ENCODE measurements around the gene B4GALT6. TPM values are rescaled to one million over a fixed set of nuclear protein-coding genes. Genes with fewer than 3 reads are reported as not detected.

Gene B4GALT6
- total RNA-seq, 1 donor from 2014 or later, result 16.3 TPM

DNA sequence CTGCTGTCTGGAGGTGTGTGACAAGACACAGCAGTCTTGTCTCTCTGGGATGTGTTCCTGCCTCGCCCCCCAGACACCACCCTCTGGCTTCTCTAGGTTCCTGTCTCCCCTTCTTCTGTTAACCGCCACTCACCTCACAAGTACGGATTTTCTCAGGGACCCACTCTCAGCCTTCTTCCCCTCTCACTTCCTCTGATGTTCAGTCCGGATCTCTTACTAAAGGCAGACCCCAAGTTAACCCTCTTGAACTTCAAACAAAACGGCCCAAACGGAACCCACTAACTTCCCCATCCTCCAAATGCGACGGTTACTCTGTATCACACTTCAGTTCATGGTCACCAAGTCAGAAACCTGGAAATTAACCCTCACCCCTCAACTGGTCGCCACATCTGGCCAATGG, 32.0 kb downstream of the B4GALT6 start:
- Histone ChIP-seq H2AFZ (replicated peaks) (no peak overlapping the region), H3K27ac (no peak overlapping the region), H3K9ac (no peak overlapping the region), H3K9me3 (ENCODE audit: low read depth) (no peaks in the 10 kb centered on the region), H3K36me3 (no peaks in the 10 kb centered on the region), H3K79me2 (ENCODE audit: low read depth) (no peaks in the 10 kb centered on the region), H3F3A (ENCODE audit: low read depth) (no peaks in the 10 kb centered on the region), H3K4me3 (no peak overlapping the region), H3K4me1 (peaks cover 2% of the 10 kb centered on the region), H3K4me2 (no peak overlapping the region), H3K27me3 (no peaks in the 10 kb centered on the region), H4K20me1 (ENCODE audit: low read depth) (peaks cover 8% of the 10 kb centered on the region)
- peaks cover 18% of the 10 kb centered on the region for H3K36me3 Mint-ChIP-seq
- DNase-seq (ENCODE audit: low spot score), result no peak
- TF ChIP-seq EZH2 (IDR thresholded peaks at IDR 0.05), result no peak
- no peak for TF ChIP-seq CTCF (IDR thresholded peaks at IDR 0.05)
- no peak for TF ChIP-seq EZH2phosphoT487 (IDR thresholded peaks at IDR 0.05)
- peaks cover 5% of the 10 kb centered on the region for H3K27me3 Mint-ChIP-seq (ENCODE audit: insufficient read depth, low read depth)
- H3K4me3 Mint-ChIP-seq, result no peak overlapping the region
- no peaks in the 10 kb centered on the region for H3K9me3 Mint-ChIP-seq
- H3K4me1 Mint-ChIP-seq, result peaks cover 5% of the 10 kb centered on the region
- H3K27ac Mint-ChIP-seq, result no peak overlapping the region

- Histone ChIP-seq H3K4me3 (no peak overlapping the region), H2AFZ (replicated peaks) (no peak overlapping the region), H4K20me1 (ENCODE audit: low read depth) (peaks cover 8% of the 10 kb centered on the region), H3K27ac (no peak overlapping the region), H3F3A (ENCODE audit: low read depth) (no peaks in the 10 kb centered on the region), H3K9ac (no peak overlapping the region), H3K4me1 (peaks cover 6% of the 10 kb centered on the region), H3K36me3 (no peaks in the 10 kb centered on the region), H3K27me3 (no peaks in the 10 kb centered on the region), H3K4me2 (no peak overlapping the region), H3K9me3 (ENCODE audit: low read depth) (no peaks in the 10 kb centered on the region), H3K79me2 (ENCODE audit: low read depth) (no peaks in the 10 kb centered on the region)
- Mint-ChIP-seq H3K9me3 (no peaks in the 10 kb centered on the region), H3K4me3 (no peak overlapping the region), H3K27me3 (ENCODE audit: insufficient read depth, low read depth) (peaks cover 5% of the 10 kb centered on the region), H3K4me1 (peaks cover 5% of the 10 kb centered on the region), H3K27ac (no peak overlapping the region), H3K36me3 (peaks cover 18% of the 10 kb centered on the region)
- no peak for DNase-seq (ENCODE audit: low spot score)
- TF ChIP-seq CTCF (IDR thresholded peaks at IDR 0.05), result no peak
- no peak for TF ChIP-seq EZH2 (IDR thresholded peaks at IDR 0.05)
- no peak for TF ChIP-seq EZH2phosphoT487 (IDR thresholded peaks at IDR 0.05)
Measured at GRCh38 chr18:31651369-31651768, 33.0 kb downstream of the B4GALT6 start.

DNA sequence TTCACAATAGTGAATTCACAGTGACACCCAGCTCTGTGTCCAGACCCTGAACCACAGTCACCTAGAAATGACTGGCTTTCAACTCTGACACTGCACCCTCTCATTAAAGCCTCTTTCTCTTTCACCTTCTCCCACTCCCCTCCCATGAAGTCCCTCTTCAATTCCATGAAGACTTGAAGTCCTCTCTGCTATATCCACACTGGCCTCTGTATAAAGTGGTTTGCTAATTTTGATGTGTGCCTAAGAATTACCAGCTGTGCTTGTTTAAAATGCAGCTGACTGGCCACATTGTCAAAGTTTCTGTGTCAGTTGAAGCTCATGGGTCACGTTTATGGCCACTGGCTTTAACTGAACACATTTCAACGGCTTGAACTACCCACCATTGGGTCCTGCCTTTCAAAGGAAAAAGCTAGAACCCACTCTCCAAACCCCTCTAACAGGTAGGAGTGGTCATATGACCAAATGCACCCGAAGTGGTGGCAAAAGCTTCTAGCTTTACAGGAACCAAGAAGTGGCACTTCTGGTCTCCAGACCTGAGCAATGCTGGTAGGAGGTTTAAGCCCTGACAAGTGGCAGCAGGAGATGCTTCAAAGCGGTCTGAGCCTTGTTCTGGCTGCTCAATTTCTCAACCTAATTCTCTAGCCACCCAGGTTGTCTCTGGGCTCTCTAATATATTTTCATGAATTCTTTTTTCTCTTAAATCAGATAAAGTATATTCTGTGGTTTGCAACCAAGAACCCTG, 34.2 kb downstream of the B4GALT6 start:
- no peak overlapping the region for H3K27ac ChIP-seq
- no peak overlapping the region for H3K4me3 ChIP-seq
- H3K4me1 Mint-ChIP-seq, result peaks cover 5% of the 10 kb centered on the region
- H3K9me3 ChIP-seq (ENCODE audit: low read depth), result no peaks in the 10 kb centered on the region
- no peak for TF ChIP-seq CTCF (IDR thresholded peaks at IDR 0.05)
- TF ChIP-seq EZH2 (IDR thresholded peaks at IDR 0.05), result no peak
- TF ChIP-seq EZH2phosphoT487 (IDR thresholded peaks at IDR 0.05), result no peak
- peaks cover 15% of the 10 kb centered on the region for H3K36me3 Mint-ChIP-seq
- no peaks in the 10 kb centered on the region for H3F3A ChIP-seq (ENCODE audit: low read depth)
- H2AFZ ChIP-seq (replicated peaks), result no peak overlapping the region
- H3K4me3 Mint-ChIP-seq, result no peak overlapping the region
- DNase-seq (ENCODE audit: low spot score), result no peak
- peaks cover 5% of the 10 kb centered on the region for H3K27me3 Mint-ChIP-seq (ENCODE audit: insufficient read depth, low read depth)
- H4K20me1 ChIP-seq (ENCODE audit: low read depth), result no peaks in the 10 kb centered on the region
- no peaks in the 10 kb centered on the region for H3K79me2 ChIP-seq (ENCODE audit: low read depth)
- H3K4me1 ChIP-seq, result peaks cover 6% of the 10 kb centered on the region
- no peaks in the 10 kb centered on the region for H3K36me3 ChIP-seq
- H3K4me2 ChIP-seq, result no peak overlapping the region
- no peaks in the 10 kb centered on the region for H3K27me3 ChIP-seq
- no peak overlapping the region for H3K9ac ChIP-seq
- H3K27ac Mint-ChIP-seq, result no peak overlapping the region
- no peaks in the 10 kb centered on the region for H3K9me3 Mint-ChIP-seq
